IPS-20b (cell line): Measurements from ENCODE around the gene ROR1.
A peak's percentile ranks its signal among the peaks of the same experiment; 100 is the strongest.

Experiments
- H3K27ac ChIP-seq: one replicate; pipeline ENCODE4 v1.5.1; 2013; ENCODE audit warnings: low read length
- H3K27me3 ChIP-seq: 2 replicates; pipeline ENCODE4 v1.6.1; 2013; ENCODE audit warnings: mild to moderate bottlenecking, low read length, inconsistent platforms; ENCODE audit not compliant: insufficient read depth
- H3K36me3 ChIP-seq: 2 replicates; pipeline ENCODE4 v1.6.1; 2013; ENCODE audit warnings: low read depth, mild to moderate bottlenecking, inconsistent platforms, low read length, moderate library complexity; ENCODE audit not compliant: insufficient read depth
- H3K4me1 ChIP-seq: 2 replicates; pipeline ENCODE4 v1.6.1; 2013; ENCODE audit warnings: mild to moderate bottlenecking, control low read depth, inconsistent platforms, low read length, moderate library complexity; ENCODE audit not compliant: insufficient read depth
- H3K4me3 ChIP-seq: 2 replicates; pipeline ENCODE4 v1.5.1; 2013; ENCODE audit warnings: mild to moderate bottlenecking, low read length, inconsistent platforms
- H3K9ac ChIP-seq: 2 replicates; pipeline ENCODE4 v1.6.1; 2013; ENCODE audit warnings: low read depth, mild to moderate bottlenecking, inconsistent platforms, low read length, moderate library complexity
- H3K9me3 ChIP-seq: 2 replicates; pipeline ENCODE4 v1.6.1; 2013; ENCODE audit warnings: mild to moderate bottlenecking, low read depth, low read length, inconsistent platforms; ENCODE audit not compliant: insufficient read depth

Gene ROR1

GRCh38 chr1:63773815-63774616, at the start of gene ROR1:
ROR1 (plus strand) TSS chr1:63774017.
- Histone ChIP-seq H3K9me3 (no peaks in the 10 kb centered on the region), H3K36me3 (peaks cover 8% of the 10 kb centered on the region; the same call in 1 of the 2 replicates), H3K27me3 (no peaks in the 10 kb centered on the region), H3K9ac (peak within 1 kb of the TSS; percentile 84), H3K4me1 (peaks cover 49% of the 10 kb centered on the region), H3K27ac (no peak within 1 kb of the TSS), H3K4me3 (peak within 1 kb of the TSS; percentile 93)

DNA sequence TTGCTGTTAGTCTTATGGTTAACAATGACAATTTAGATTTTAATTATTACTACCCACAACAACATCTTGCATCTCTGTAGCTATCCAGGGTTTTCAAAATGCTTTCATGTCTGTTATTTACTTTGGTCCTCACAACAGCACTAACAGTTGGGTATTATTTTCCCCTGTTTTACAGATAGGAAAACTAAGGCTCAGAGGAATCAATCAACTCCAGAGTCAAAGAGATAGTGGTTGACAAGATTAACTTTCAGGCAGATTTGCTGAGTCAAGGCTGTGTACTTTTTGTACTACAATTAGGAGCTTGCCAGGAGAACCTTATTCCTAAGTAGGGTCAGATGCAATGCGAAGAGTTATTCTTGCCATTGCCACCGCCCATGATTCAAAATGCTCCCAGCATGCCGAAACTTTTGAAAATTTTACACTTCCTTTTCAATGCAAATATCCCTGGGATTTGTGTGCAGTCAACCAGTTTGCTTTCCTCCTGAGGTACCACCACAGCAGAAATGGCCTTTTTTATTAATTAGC, 49.4 kb upstream of the ROR1 start:
- Histone ChIP-seq H3K9ac (no peak overlapping the region), H3K27me3 (no peaks in the 10 kb centered on the region), H3K27ac (no peak overlapping the region), H3K9me3 (no peaks in the 10 kb centered on the region), H3K4me1 (peaks cover 3% of the 10 kb centered on the region; the same call in 1 of the 2 replicates), H3K4me3 (no peak overlapping the region), H3K36me3 (no peaks in the 10 kb centered on the region)

DNA sequence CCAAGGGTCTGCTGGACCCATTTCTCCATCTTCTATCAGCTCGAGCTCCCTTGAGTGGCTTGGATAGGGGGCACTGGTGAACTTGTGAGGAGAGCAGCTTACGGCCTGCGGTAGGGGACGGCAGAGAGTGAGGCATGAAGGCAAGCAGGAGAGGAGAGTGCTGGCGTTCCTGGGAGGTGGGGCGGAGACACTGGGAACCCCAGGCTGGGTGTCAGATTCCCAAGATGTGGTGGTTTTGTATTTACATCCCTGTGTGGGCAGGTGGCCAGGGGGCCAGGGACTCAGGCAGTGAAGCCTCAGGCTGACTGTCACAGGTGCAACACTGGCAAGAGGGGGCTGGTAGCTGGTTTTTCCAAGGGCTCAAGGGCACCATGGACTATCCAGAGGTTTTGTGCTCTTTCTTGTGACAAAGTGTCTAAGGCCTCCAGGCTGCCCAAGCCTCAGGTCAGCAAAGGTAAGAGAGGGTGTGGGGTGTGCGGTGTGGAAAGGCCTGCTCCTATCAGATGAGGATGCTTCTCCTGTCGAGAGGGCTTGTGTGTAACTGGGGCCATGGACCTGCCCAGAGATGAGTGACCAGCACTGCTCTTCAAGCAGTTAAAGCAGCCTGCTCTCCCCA, 45.1 kb upstream of the ROR1 start:
- Histone ChIP-seq H3K27ac (no peak overlapping the region), H3K4me3 (no peak overlapping the region), H3K4me1 (peaks cover 10% of the 10 kb centered on the region; the same call in 1 of the 2 replicates), H3K9me3 (no peaks in the 10 kb centered on the region), H3K27me3 (no peaks in the 10 kb centered on the region), H3K9ac (no peak overlapping the region), H3K36me3 (no peaks in the 10 kb centered on the region)

DNA sequence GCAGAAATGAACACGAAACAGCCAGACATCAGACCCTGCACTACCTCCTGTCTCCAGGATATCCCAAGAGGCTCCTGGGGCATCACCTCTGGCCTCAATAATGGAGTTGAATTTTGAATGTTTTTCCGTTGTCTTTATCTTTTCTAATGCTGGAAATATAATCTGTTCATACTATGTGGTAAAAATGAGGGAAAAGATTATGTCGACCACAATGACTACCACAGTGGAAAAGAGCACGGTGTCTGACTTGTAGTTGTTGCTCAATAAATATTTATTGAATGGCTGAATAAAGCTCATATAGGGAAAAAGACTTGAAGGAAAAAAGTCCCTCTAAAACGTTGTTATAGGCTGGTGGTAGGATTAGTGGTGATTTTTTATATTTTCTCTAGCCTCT, 44.6 kb upstream of the ROR1 start:
- Histone ChIP-seq H3K4me1 (peaks cover 10% of the 10 kb centered on the region; the same call in 1 of the 2 replicates), H3K27me3 (no peaks in the 10 kb centered on the region), H3K9ac (no peak overlapping the region), H3K4me3 (no peak overlapping the region), H3K9me3 (no peaks in the 10 kb centered on the region), H3K36me3 (no peaks in the 10 kb centered on the region), H3K27ac (no peak overlapping the region)

DNA sequence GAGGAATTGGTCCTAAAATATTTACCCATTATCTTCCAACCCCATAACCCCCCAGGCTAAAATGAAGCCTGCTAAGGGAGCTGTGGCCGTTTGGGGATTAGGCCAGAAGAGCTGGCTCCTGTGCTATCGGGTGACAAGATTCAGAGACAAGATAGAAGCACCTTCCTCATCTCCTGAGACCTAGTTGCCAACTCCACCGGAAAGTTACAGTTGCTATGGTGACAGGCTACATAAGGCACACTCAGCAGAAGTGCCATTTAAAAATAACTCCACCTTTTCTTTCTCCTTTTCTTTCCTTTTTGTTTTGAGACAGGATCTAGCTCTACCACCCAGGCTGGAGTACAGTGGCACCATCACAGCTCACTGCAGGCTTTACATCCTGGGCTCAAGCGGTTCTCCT, 43.6 kb upstream of the ROR1 start:
- no peak overlapping the region for H3K27ac ChIP-seq
- H3K27me3 ChIP-seq = no peaks in the 10 kb centered on the region
- no peaks in the 10 kb centered on the region for H3K9me3 ChIP-seq
- peaks cover 10% of the 10 kb centered on the region; the same call in 1 of the 2 replicates for H3K4me1 ChIP-seq
- no peak overlapping the region for H3K9ac ChIP-seq
- no peak overlapping the region for H3K4me3 ChIP-seq
- H3K36me3 ChIP-seq = no peaks in the 10 kb centered on the region

- Histone ChIP-seq H3K27me3 (no peaks in the 10 kb centered on the region), H3K4me1 (peaks cover 10% of the 10 kb centered on the region; the same call in 1 of the 2 replicates), H3K4me3 (no peak overlapping the region), H3K36me3 (no peaks in the 10 kb centered on the region), H3K9ac (no peak overlapping the region), H3K27ac (peak overlapping the region; percentile 57), H3K9me3 (no peaks in the 10 kb centered on the region)
These were observed 42.4 kb upstream of the ROR1 start for GRCh38 chr1:63731117-63732043.

DNA sequence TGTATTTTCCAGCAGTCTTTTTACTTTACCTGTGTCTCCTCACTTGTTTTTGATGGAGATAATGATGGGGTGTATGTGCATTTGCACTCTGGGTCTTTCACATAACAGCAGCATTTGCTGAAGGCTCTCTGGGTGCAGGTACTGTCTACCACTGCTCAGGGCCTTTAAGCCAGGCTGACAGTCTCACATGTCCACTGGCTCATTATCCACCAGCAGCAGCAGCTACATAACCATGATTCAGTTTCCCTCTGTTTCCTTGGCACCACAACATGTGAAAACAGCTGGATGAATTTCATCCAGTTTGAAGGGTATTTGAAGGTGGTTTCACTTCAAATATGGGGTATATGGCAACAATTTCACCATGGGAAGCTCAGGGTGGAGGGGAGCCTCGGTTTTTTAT, 41.2 kb upstream of the ROR1 start:
- Histone ChIP-seq H3K27me3 (no peaks in the 10 kb centered on the region), H3K27ac (no peak overlapping the region), H3K4me3 (no peak overlapping the region), H3K36me3 (no peaks in the 10 kb centered on the region), H3K9me3 (no peaks in the 10 kb centered on the region), H3K4me1 (peaks cover 10% of the 10 kb centered on the region; the same call in 1 of the 2 replicates), H3K9ac (no peak overlapping the region)

DNA sequence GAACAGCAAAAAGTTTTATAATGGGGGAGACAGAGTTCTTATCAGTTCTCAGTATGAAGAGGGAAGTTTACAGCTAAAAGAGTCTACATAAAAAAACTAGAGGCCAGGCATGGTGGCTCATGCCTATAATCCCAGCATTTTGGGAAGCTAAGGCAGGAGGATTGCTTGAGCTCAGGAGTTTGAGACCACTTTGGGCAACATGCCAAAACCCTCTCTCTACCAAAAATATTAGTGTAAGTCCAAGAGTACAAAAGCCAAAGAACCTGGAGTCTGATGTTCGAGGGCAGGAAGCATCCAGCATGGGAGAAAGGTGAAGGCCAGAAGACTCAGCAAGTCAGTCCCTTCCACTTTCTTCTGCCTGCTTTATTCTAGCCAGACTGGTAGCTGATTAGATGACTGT, 35.0 kb upstream of the ROR1 start:
- no peaks in the 10 kb centered on the region for H3K9me3 ChIP-seq
- H3K36me3 ChIP-seq = no peaks in the 10 kb centered on the region
- H3K9ac ChIP-seq = no peak overlapping the region
- H3K4me3 ChIP-seq = no peak overlapping the region
- H3K27ac ChIP-seq = no peak overlapping the region
- H3K4me1 ChIP-seq = no peaks in the 10 kb centered on the region
- no peaks in the 10 kb centered on the region for H3K27me3 ChIP-seq

DNA sequence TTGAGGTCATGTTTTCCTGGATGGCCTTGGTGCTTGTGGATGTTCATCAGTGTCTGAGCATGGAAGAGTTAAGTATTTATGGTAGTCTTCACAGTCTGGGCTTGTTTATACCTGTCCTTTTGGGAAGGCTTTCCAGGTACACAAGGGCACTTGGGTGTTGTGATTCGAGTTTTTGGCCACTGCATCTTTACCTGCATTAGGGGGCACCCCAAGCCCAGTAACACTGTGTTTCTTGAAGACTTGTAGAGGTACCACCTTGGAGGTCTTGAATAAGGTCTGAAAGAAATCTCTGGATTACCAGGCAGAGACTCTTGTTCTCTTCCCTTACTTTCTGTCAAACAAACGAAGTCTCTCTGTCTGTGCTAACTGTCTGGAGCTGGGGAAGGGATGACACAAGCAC, 34.4 kb upstream of the ROR1 start:
- no peak overlapping the region for H3K9ac ChIP-seq
- H3K4me1 ChIP-seq = no peaks in the 10 kb centered on the region
- H3K36me3 ChIP-seq = no peaks in the 10 kb centered on the region
- no peaks in the 10 kb centered on the region for H3K9me3 ChIP-seq
- H3K4me3 ChIP-seq = no peak overlapping the region
- no peak overlapping the region for H3K27ac ChIP-seq
- H3K27me3 ChIP-seq = no peaks in the 10 kb centered on the region

GRCh38 chr1:63740432-63740831, 33.4 kb upstream of the ROR1 start:
- no peak overlapping the region for H3K27ac ChIP-seq
- H3K4me1 ChIP-seq = no peaks in the 10 kb centered on the region
- no peaks in the 10 kb centered on the region for H3K36me3 ChIP-seq
- no peak overlapping the region for H3K9ac ChIP-seq
- no peaks in the 10 kb centered on the region for H3K27me3 ChIP-seq
- H3K4me3 ChIP-seq = no peak overlapping the region
- no peaks in the 10 kb centered on the region for H3K9me3 ChIP-seq

DNA sequence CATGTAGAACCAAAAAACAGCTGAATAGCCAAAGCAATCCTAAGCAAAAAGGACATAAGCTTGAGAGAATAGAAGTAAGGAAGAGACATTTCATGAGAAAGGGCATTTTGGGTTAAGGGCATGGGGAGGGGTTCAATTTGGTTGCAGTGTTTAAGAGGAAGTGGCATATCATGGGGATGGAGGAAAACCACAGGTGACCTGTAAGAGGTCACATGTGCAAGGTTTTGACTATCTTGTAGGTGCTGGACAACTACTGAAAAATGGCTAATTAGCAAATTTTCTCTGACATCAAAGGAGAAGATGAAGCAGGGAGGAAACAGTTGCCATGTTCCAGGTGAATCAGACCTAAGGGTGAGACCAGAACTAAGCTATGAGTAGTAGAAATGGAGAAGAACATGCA, 31.3 kb upstream of the ROR1 start:
- no peak overlapping the region for H3K4me3 ChIP-seq
- peaks cover 9% of the 10 kb centered on the region; the same call in 1 of the 2 replicates for H3K4me1 ChIP-seq
- no peak overlapping the region for H3K27ac ChIP-seq
- no peaks in the 10 kb centered on the region for H3K36me3 ChIP-seq
- no peaks in the 10 kb centered on the region for H3K27me3 ChIP-seq
- no peaks in the 10 kb centered on the region for H3K9me3 ChIP-seq
- no peak overlapping the region for H3K9ac ChIP-seq
